Measurements from ENCODE around the gene GSX1. TPM values are rescaled to one million over a fixed set of nuclear protein-coding genes. Genes with fewer than 3 reads are reported as not detected.

Gene GSX1
- total RNA-seq, 1 donor from 2014 or later = not detected

- Mint-ChIP-seq H3K4me3 (no peak overlapping the region), H3K27ac (no peak overlapping the region), H3K27me3 (ENCODE audit: insufficient read depth, low read depth) (peaks cover 72% of the 10 kb centered on the region), H3K36me3 (no peaks in the 10 kb centered on the region), H3K9me3 (no peaks in the 10 kb centered on the region), H3K4me1 (no peaks in the 10 kb centered on the region)
- H3K4me3 ChIP-seq = no peak overlapping the region
- peaks cover 100% of the 10 kb centered on the region for H3K27me3 ChIP-seq
- H3K4me2 ChIP-seq = no peak overlapping the region
- H3K4me1 ChIP-seq = peaks cover 45% of the 10 kb centered on the region
- no peak overlapping the region for H3K27ac ChIP-seq
- peak; percentile 23 for DNase-seq (ENCODE audit: low spot score)
- H3K9ac ChIP-seq = no peak overlapping the region
- no peaks in the 10 kb centered on the region for H3K9me3 ChIP-seq (ENCODE audit: low read depth)
- H2AFZ ChIP-seq (replicated peaks) = no peak overlapping the region
- peaks cover 52% of the 10 kb centered on the region for H4K20me1 ChIP-seq (ENCODE audit: low read depth)
- no peaks in the 10 kb centered on the region for H3K36me3 ChIP-seq
- TF ChIP-seq EZH2 (IDR thresholded peaks at IDR 0.05) (no peak), EZH2phosphoT487 (IDR thresholded peaks at IDR 0.05) (peak; percentile 17), CTCF (IDR thresholded peaks at IDR 0.05) (no peak)
- H3K79me2 ChIP-seq (ENCODE audit: low read depth) = no peaks in the 10 kb centered on the region
- peaks cover 37% of the 10 kb centered on the region for H3F3A ChIP-seq (ENCODE audit: low read depth)
Observed at GRCh38 chr13:27825072-27825471, 32.8 kb downstream of the GSX1 start.

- TF ChIP-seq EZH2 (IDR thresholded peaks at IDR 0.05) = peak; percentile 73
- TF ChIP-seq EZH2phosphoT487 (IDR thresholded peaks at IDR 0.05) = no peak
- TF ChIP-seq CTCF (IDR thresholded peaks at IDR 0.05) = peak; percentile 88
- Histone ChIP-seq H3K79me2 (ENCODE audit: low read depth) (no peaks in the 10 kb centered on the region), H3K27me3 (peaks cover 100% of the 10 kb centered on the region), H3K9me3 (ENCODE audit: low read depth) (no peaks in the 10 kb centered on the region), H3F3A (ENCODE audit: low read depth) (peaks cover 28% of the 10 kb centered on the region), H2AFZ (replicated peaks) (no peak overlapping the region), H4K20me1 (ENCODE audit: low read depth) (peaks cover 44% of the 10 kb centered on the region), H3K4me1 (peaks cover 29% of the 10 kb centered on the region), H3K4me2 (peak overlapping the region; percentile 81), H3K27ac (no peak overlapping the region), H3K9ac (no peak overlapping the region), H3K4me3 (peak overlapping the region; percentile 39), H3K36me3 (no peaks in the 10 kb centered on the region)
- H3K36me3 Mint-ChIP-seq = no peaks in the 10 kb centered on the region
- no peaks in the 10 kb centered on the region for H3K4me1 Mint-ChIP-seq
- H3K4me3 Mint-ChIP-seq = peak overlapping the region; percentile 82
- H3K27ac Mint-ChIP-seq = no peak overlapping the region
- H3K9me3 Mint-ChIP-seq = no peaks in the 10 kb centered on the region
- H3K27me3 Mint-ChIP-seq (ENCODE audit: insufficient read depth, low read depth) = peaks cover 66% of the 10 kb centered on the region
- DNase-seq (ENCODE audit: low spot score) = peak; percentile 92
Observed at GRCh38 chr13:27826379-27827353, 34.4 kb downstream of the GSX1 start.

GRCh38 chr13:27827646-27828045 is 35.4 kb downstream of the GSX1 start:
- Histone ChIP-seq H3K4me3 (no peak overlapping the region), H3K36me3 (no peaks in the 10 kb centered on the region), H3F3A (ENCODE audit: low read depth) (peaks cover 19% of the 10 kb centered on the region), H3K27me3 (peaks cover 100% of the 10 kb centered on the region), H3K79me2 (ENCODE audit: low read depth) (no peaks in the 10 kb centered on the region), H3K9me3 (ENCODE audit: low read depth) (no peaks in the 10 kb centered on the region), H3K27ac (no peak overlapping the region), H3K4me2 (no peak overlapping the region), H3K4me1 (peaks cover 20% of the 10 kb centered on the region), H4K20me1 (ENCODE audit: low read depth) (peaks cover 35% of the 10 kb centered on the region), H2AFZ (replicated peaks) (no peak overlapping the region), H3K9ac (no peak overlapping the region)
- TF ChIP-seq EZH2 (IDR thresholded peaks at IDR 0.05) (no peak), EZH2phosphoT487 (IDR thresholded peaks at IDR 0.05) (no peak), CTCF (IDR thresholded peaks at IDR 0.05) (no peak)
- Mint-ChIP-seq H3K36me3 (no peaks in the 10 kb centered on the region), H3K27me3 (ENCODE audit: insufficient read depth, low read depth) (peaks cover 61% of the 10 kb centered on the region), H3K4me1 (no peaks in the 10 kb centered on the region), H3K27ac (no peak overlapping the region), H3K4me3 (no peak overlapping the region), H3K9me3 (no peaks in the 10 kb centered on the region)
- DNase-seq (ENCODE audit: low spot score) = no peak

Measured in neural progenitor cell (in vitro differentiated cells).